HCT116 (cell line): Measurements from ENCODE around the gene PLCXD1. TPM values are rescaled to one million over a fixed set of nuclear protein-coding genes. Genes with fewer than 3 reads are reported as not detected.

Source experiments
- ATAC-seq: fragments of 200-7000 bp; cut with Tn5 transposase; 2 replicates; pipeline ENCODE4 v1.9.1; 2020; ENCODE audit warnings: mild to moderate bottlenecking, moderate library complexity
- BruUV-seq: library from RNA; stranded (reverse); fragments of 400-500 nt; replicated peaks from 2 replicates; lab custom pipeline; 2021; lab: Mats Ljungman, UMichigan
- CTCF ChIA-PET: fragments of 300-600 bp; sonication (Branson Sonifier 250); formaldehyde crosslinking; loops from one replicate; lab custom pipeline; 2021; ENCODE audit warnings: antibody characterized with exemption; lab: Charles Lee
- POLR2A ChIA-PET: fragments of 300-600, 350-600 bp; sonication (Branson Sonifier 250); formaldehyde crosslinking; loops from one replicate; lab custom pipeline; 2021; ENCODE audit warnings: antibody characterized with exemption; lab: Charles Lee
- RAD21 ChIA-PET, 2 experiments: fragments of 300-600 bp; sonication (Branson Sonifier 250); formaldehyde crosslinking; loops; one replicate each; lab custom pipeline; 2023; ENCODE audit warnings: low total read pairs in 2 of 2; ENCODE audit not compliant: uncharacterized antibody in 2 of 2, unreplicated experiment in 2 of 2, low non-redundant PET in 1 of 2; lab: Charles Lee
- DNase-seq: peaks from one replicate; pipeline ENCODE4 v3.0.0-alpha.2; 2010; ENCODE audit warnings: low read depth, low spot score
- H2AFZ ChIP-seq: fragments of 200-600 bp; shearing (Covaris generic), sonication (generic); 2 replicates; pipeline ENCODE4 v1.6.1; 2017; ENCODE audit warnings: low read depth, mixed run types, mixed read lengths, antibody characterized with exemption, low read length; ENCODE audit not compliant: poor library complexity, severe bottlenecking
- H3K27ac ChIP-seq: 2 replicates; pipeline ENCODE4 v1.5.1; 2012; ENCODE audit warnings: low read depth, low read length
- H3K27me3 ChIP-seq: fragments of 200-600 bp; sonication (generic); 2 replicates; pipeline ENCODE4 v1.6.1; 2016; ENCODE audit warnings: mixed run types, low read length, mixed read lengths; ENCODE audit not compliant: insufficient read depth
- H3K36me3 ChIP-seq, 2 experiments: fragments of 200-500 bp in 1 of 2; fragments of 200-600 bp in 1 of 2; sonication (Bioruptor generic) in 1 of 2; sonication (generic) in 1 of 2; 2 replicates each; pipeline versions ENCODE4 v1.5.1 to v1.6.1; 2014 to 2016; ENCODE audit warnings: low read length in 2 of 2, inconsistent platforms in 1 of 2, mixed read lengths in 1 of 2, mixed run types in 1 of 2; ENCODE audit not compliant: insufficient read depth in 2 of 2, control insufficient read depth in 1 of 2
- H3K4me1 ChIP-seq, 2 experiments: fragments of 200-600 bp in 1 of 2; sonication (generic) in 1 of 2; 2 replicates each; pipeline versions ENCODE4 v1.5.1 to v1.6.1; 2012 to 2017; ENCODE audit warnings: low read length in 2 of 2, inconsistent platforms in 1 of 2, mild to moderate bottlenecking in 1 of 2, mixed read lengths in 1 of 2, mixed run types in 1 of 2, moderate library complexity in 1 of 2; ENCODE audit not compliant: insufficient read depth in 2 of 2, control insufficient read depth in 1 of 2
- H3K4me2 ChIP-seq: fragments of 200-600 bp; sonication (generic); 2 replicates; pipeline ENCODE4 v1.6.1; 2017; ENCODE audit warnings: mixed run types, low read length, mixed read lengths
- H3K4me3 ChIP-seq, 2 experiments: fragments of 200-600 bp in 1 of 2; sonication (generic) in 1 of 2; replicated peaks in 1 of 2; 2 replicates each; pipeline ENCODE4 v1.5.1; 2011 to 2016; ENCODE audit warnings: low read length in 2 of 2, control low read depth in 1 of 2, low read depth in 1 of 2, mild to moderate bottlenecking in 1 of 2, mixed read lengths in 1 of 2, mixed run types in 1 of 2
- H3K79me2 ChIP-seq: fragments of 200-600 bp; sonication (generic); 2 replicates; pipeline ENCODE4 v1.6.1; 2017; ENCODE audit warnings: mild to moderate bottlenecking, mixed run types, low read length, moderate library complexity, mixed read lengths; ENCODE audit not compliant: insufficient read depth
- H3K9ac ChIP-seq: fragments of 200-600 bp; sonication (generic); 2 replicates; pipeline ENCODE4 v1.6.1; 2016; ENCODE audit warnings: low read length, mixed read lengths
- H3K9me2 ChIP-seq: fragments of 200-600 bp; sonication (generic), shearing (Covaris generic); 2 replicates; pipeline ENCODE4 v1.6.1; 2017; ENCODE audit warnings: mixed run types, mild to moderate bottlenecking, moderate library complexity; ENCODE audit not compliant: insufficient read depth
- H3K9me3 ChIP-seq, 2 experiments: fragments of 200-500 bp in 1 of 2; fragments of 200-600 bp in 1 of 2; sonication (Bioruptor generic) in 1 of 2; sonication (generic) in 1 of 2; 2 replicates each; pipeline ENCODE4 v1.6.1; 2014 to 2017; ENCODE audit warnings: low read length in 2 of 2, mixed read lengths in 2 of 2, inconsistent platforms in 1 of 2, low read depth in 1 of 2, mild to moderate bottlenecking in 1 of 2, mixed run types in 1 of 2, moderate library complexity in 1 of 2; ENCODE audit not compliant: control insufficient read depth in 1 of 2, insufficient read depth in 1 of 2
- H4K20me1 ChIP-seq: fragments of 200-600 bp; sonication (generic), shearing (Covaris generic); 2 replicates; pipeline ENCODE4 v1.6.1; 2017; ENCODE audit warnings: mixed run types, mild to moderate bottlenecking, moderate library complexity; ENCODE audit not compliant: insufficient read depth
- EGR1 ChIP-seq: IDR thresholded peaks from 2 replicates; pipeline ENCODE4 v1.6.1; 2012; ENCODE audit warnings: low read depth
- ELF1 ChIP-seq: IDR thresholded peaks from 2 replicates; pipeline ENCODE4 v1.6.1; 2012; ENCODE audit warnings: low read depth, borderline replicate concordance
- EZH2 ChIP-seq: fragments of 200-600 bp; sonication (generic); IDR thresholded peaks from 2 replicates; pipeline ENCODE4 v1.6.1; 2017; ENCODE audit warnings: antibody characterized with exemption, mixed run types
- JUND ChIP-seq: IDR thresholded peaks from 2 replicates; pipeline ENCODE4 v1.6.1; 2012
- POLR2A ChIP-seq: IDR thresholded peaks from 2 replicates; pipeline ENCODE4 v1.7.0; 2011; ENCODE audit warnings: borderline replicate concordance; ENCODE audit not compliant: insufficient read depth, insufficient read length; ENCODE audit errors: extremely low read depth
- POLR2AphosphoS5 ChIP-seq: IDR thresholded peaks from 2 replicates; pipeline ENCODE4 v1.6.1; 2011; ENCODE audit warnings: mild to moderate bottlenecking, low read depth, low read length, moderate library complexity
- RAD21 ChIP-seq: IDR thresholded peaks from 2 replicates; pipeline ENCODE4 v1.6.1; 2012; ENCODE audit warnings: low read depth, mild to moderate bottlenecking
- SIN3A ChIP-seq: IDR thresholded peaks from 2 replicates; pipeline ENCODE4 v1.6.1; 2012; ENCODE audit warnings: low read depth
- YY1 ChIP-seq: IDR thresholded peaks from 2 replicates; pipeline ENCODE4 v1.6.1; 2011; ENCODE audit warnings: low read length, low read depth, moderate library complexity, mild to moderate bottlenecking; ENCODE audit not compliant: insufficient replicate concordance; ENCODE audit errors: extremely low read depth
- ZFX ChIP-seq: fragments of 450-650 bp; IDR thresholded peaks from 2 replicates; pipeline ENCODE4 v1.6.1; 2017
- ZNF274 ChIP-seq: fragments of 200-500 bp; sonication (Bioruptor generic); IDR thresholded peaks from 2 replicates; pipeline ENCODE4 v1.6.1; 2014; ENCODE audit warnings: mild to moderate bottlenecking, low read depth, low read length, inconsistent platforms
- intact Hi-C: fragments of 100-400 bp; cut with micrococcal nuclease; formaldehyde crosslinking; loops from 2 replicates; pipeline ENCODE4 v1.10.0; 2022
- total RNA-seq: library from RNA; stranded (reverse); gene quantifications from one replicate; pipeline ENCODE4 v1.2.1, GENCODE V29; 2021; ENCODE audit not compliant: unreplicated experiment
- TF ChIP-seq, protein P1 (sequence below): IDR thresholded peaks from 2 replicates; pipeline ENCODE4 v1.6.1; 2012
- TF ChIP-seq, protein P2 (sequence below), 3 experiments: fragments of 200-600 bp in 1 of 3; sonication (generic) in 1 of 3; IDR thresholded peaks in 2 of 3; conservative IDR thresholded peaks in 1 of 3; 2 replicates each; pipeline ENCODE4 v1.5.1; 2012 to 2017; ENCODE audit warnings: low read depth in 2 of 3, low read length in 2 of 3, antibody characterized with exemption in 1 of 3, borderline replicate concordance in 1 of 3, control low read depth in 1 of 3, mild to moderate bottlenecking in 1 of 3, mixed read lengths in 1 of 3, mixed run types in 1 of 3, moderate library complexity in 1 of 3; ENCODE audit not compliant: insufficient read depth in 1 of 3

Gene PLCXD1
- total RNA-seq, 1 experiment from 2014 or later = 26.3 TPM

GRCh38 chrX:348461-349117 lies 67.4 kb downstream of the PLCXD1 start:
- CTCF ChIA-PET = no interaction called here
- H4K20me1 ChIP-seq = no peaks in the 10 kb centered on the region
- RAD21 ChIA-PET = no interaction called here
- no peak for TF ChIP-seq ZNF274
- TF ChIP-seq ZFX = no peak
- TF ChIP-seq, protein P1, sequence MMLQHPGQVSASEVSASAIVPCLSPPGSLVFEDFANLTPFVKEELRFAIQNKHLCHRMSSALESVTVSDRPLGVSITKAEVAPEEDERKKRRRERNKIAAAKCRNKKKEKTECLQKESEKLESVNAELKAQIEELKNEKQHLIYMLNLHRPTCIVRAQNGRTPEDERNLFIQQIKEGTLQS = no peak
- no peak for TF ChIP-seq RAD21
- H3K9me3 ChIP-seq = no peaks in the 10 kb centered on the region
- H3K4me1 ChIP-seq = no peaks in the 10 kb centered on the region
- no TSS peak for BruUV-seq
- no peaks in the 10 kb centered on the region for H3K27me3 ChIP-seq
- DNase-seq (no peak), ATAC-seq (no peak)
- no peak overlapping the region for H2AFZ ChIP-seq
- H3K27ac ChIP-seq = no peak overlapping the region
- no peaks in the 10 kb centered on the region for H3K36me3 ChIP-seq
- POLR2A ChIA-PET = no interaction called here
- no peak overlapping the region for H3K4me2 ChIP-seq
- no peaks in the 10 kb centered on the region for H3K9me2 ChIP-seq
- H3K4me3 ChIP-seq = no peak overlapping the region
- H3K79me2 ChIP-seq = no peaks in the 10 kb centered on the region
- intact Hi-C loops = no loop called here
- no peak overlapping the region for H3K9ac ChIP-seq

DNA sequence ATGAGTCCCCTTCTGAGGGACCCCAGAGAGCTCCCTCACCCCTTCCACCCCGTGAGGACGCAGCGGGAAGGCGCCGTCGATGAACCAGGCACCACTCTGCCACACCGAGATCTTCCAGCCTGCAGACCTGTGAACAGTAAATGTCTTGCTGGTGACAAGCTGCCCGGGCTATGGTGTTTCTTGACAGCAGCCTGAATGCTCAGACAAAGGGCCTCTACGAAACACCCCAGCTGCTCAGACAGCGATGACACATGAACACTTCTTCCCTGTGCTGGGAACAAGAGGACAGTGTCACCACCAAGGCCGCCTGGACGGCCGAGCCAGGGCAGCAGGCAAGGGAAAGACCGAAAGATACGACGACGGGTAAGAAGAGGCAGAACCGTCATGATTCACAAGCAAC lies 68.0 kb downstream of the PLCXD1 start:
- ChIA-PET CTCF (no interaction called here), RAD21 (no interaction called here), POLR2A (no interaction called here)
- TF ChIP-seq, protein P1 = no peak
- TF ChIP-seq JUND = no peak
- TF ChIP-seq ZFX = no peak
- no peak for TF ChIP-seq EZH2
- TF ChIP-seq RAD21 = no peak
- no peak for TF ChIP-seq EGR1
- TF ChIP-seq SIN3A = no peak
- TF ChIP-seq ELF1 = no peak
- TF ChIP-seq, protein P2, sequence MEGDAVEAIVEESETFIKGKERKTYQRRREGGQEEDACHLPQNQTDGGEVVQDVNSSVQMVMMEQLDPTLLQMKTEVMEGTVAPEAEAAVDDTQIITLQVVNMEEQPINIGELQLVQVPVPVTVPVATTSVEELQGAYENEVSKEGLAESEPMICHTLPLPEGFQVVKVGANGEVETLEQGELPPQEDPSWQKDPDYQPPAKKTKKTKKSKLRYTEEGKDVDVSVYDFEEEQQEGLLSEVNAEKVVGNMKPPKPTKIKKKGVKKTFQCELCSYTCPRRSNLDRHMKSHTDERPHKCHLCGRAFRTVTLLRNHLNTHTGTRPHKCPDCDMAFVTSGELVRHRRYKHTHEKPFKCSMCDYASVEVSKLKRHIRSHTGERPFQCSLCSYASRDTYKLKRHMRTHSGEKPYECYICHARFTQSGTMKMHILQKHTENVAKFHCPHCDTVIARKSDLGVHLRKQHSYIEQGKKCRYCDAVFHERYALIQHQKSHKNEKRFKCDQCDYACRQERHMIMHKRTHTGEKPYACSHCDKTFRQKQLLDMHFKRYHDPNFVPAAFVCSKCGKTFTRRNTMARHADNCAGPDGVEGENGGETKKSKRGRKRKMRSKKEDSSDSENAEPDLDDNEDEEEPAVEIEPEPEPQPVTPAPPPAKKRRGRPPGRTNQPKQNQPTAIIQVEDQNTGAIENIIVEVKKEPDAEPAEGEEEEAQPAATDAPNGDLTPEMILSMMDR (IDR thresholded peaks at IDR 0.05 in 2 of 3, conservative IDR thresholded peaks at IDR 0.05 in 1 of 3; ENCODE audit: borderline replicate concordance in 1 of 3, insufficient read depth in 1 of 3, low read depth in 2 of 3, low read length in 2 of 3) = no peak
- TF ChIP-seq POLR2AphosphoS5 = no peak
- TF ChIP-seq YY1 = no peak
- no peak for TF ChIP-seq POLR2A
- DNase-seq (no peak), ATAC-seq (no peak)
- Histone ChIP-seq H3K27ac (no peak overlapping the region), H3K9me3 (no peaks in the 10 kb centered on the region), H3K79me2 (no peaks in the 10 kb centered on the region), H3K27me3 (no peaks in the 10 kb centered on the region), H3K9ac (no peak overlapping the region), H3K4me1 (no peaks in the 10 kb centered on the region), H3K4me3 (no peak overlapping the region), H3K9me2 (no peaks in the 10 kb centered on the region), H3K4me2 (no peak overlapping the region), H2AFZ (no peak overlapping the region), H4K20me1 (no peaks in the 10 kb centered on the region), H3K36me3 (no peaks in the 10 kb centered on the region)
- intact Hi-C loops = no loop called here
- no TSS peak for BruUV-seq
